ENCODE measurements around the gene GPRIN3. TPM values are rescaled to one million over a fixed set of nuclear protein-coding genes. Genes with fewer than 3 reads are reported as not detected.
"Not testable (repeated sequence)": the region's sequence is repeated elsewhere in the genome, so short reads cannot be mapped to it uniquely, and the experiment has no call there.

GPRIN3 gene
- total RNA-seq, 1 donor from 2014 or later, result 2.1 TPM

DNA sequence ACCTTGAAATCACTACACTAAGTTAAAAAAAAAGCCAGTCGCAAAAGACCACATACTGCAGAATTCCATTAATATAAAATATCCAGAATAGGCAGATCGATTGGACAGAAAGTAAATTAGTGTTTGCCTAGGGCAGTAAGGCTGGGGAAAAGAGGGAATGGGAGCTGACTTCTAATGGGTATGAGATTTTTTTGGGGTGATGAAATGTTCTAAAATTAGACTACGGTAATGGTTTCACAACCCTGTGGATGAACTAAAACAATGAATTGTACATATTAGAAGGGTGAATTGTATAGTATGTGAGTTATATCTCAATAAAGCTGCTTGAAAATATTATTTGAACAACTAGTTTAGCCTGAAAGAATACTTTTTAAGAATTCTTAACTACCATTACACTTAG, 6.7 kb upstream of the GPRIN3 start:
- no peak overlapping the region for H3K27ac ChIP-seq
- intact Hi-C loops (cut with DNase I), result no loop called here
- TF ChIP-seq, protein P1, sequence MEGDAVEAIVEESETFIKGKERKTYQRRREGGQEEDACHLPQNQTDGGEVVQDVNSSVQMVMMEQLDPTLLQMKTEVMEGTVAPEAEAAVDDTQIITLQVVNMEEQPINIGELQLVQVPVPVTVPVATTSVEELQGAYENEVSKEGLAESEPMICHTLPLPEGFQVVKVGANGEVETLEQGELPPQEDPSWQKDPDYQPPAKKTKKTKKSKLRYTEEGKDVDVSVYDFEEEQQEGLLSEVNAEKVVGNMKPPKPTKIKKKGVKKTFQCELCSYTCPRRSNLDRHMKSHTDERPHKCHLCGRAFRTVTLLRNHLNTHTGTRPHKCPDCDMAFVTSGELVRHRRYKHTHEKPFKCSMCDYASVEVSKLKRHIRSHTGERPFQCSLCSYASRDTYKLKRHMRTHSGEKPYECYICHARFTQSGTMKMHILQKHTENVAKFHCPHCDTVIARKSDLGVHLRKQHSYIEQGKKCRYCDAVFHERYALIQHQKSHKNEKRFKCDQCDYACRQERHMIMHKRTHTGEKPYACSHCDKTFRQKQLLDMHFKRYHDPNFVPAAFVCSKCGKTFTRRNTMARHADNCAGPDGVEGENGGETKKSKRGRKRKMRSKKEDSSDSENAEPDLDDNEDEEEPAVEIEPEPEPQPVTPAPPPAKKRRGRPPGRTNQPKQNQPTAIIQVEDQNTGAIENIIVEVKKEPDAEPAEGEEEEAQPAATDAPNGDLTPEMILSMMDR (IDR thresholded peaks at IDR 0.05), result no peak
- no peak overlapping the region for H3K4me3 ChIP-seq
- H3K27me3 ChIP-seq, result no peaks in the 10 kb centered on the region
- no peak for DNase-seq (ENCODE audit: low spot score in 2 of 2)
- H3K4me1 ChIP-seq, result no peaks in the 10 kb centered on the region
- no peaks in the 10 kb centered on the region for H3K9me3 ChIP-seq
- H3K36me3 ChIP-seq, result no peaks in the 10 kb centered on the region

DNA sequence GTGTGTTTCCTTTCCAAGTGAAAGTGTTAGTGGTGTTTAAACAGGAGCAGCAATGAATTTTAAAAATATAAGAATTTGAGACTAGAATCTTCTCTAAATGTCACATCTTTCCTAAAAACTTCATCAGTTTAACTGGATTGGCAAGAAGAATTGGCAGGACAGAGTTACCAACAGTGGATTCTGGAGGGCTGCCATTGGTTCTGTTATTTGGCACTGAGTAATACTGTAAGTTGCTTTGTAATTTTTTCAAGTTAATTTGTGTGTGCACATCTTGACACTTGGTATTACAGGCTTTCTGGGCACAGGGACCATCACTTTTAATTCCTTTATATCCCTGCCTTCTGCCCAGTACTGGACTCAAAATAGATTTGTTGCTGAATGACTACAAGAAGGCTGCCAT, 4.5 kb upstream of the GPRIN3 start:
- no peak for DNase-seq (ENCODE audit: low spot score in 2 of 2)
- Histone ChIP-seq H3K4me3 (no peak overlapping the region), H3K4me1 (no peaks in the 10 kb centered on the region), H3K27ac (no peak overlapping the region), H3K36me3 (no peaks in the 10 kb centered on the region), H3K27me3 (no peaks in the 10 kb centered on the region), H3K9me3 (no peaks in the 10 kb centered on the region)
- TF ChIP-seq, protein P1 (IDR thresholded peaks at IDR 0.05), result no peak
- intact Hi-C loops (cut with DNase I), result no loop called here

DNA sequence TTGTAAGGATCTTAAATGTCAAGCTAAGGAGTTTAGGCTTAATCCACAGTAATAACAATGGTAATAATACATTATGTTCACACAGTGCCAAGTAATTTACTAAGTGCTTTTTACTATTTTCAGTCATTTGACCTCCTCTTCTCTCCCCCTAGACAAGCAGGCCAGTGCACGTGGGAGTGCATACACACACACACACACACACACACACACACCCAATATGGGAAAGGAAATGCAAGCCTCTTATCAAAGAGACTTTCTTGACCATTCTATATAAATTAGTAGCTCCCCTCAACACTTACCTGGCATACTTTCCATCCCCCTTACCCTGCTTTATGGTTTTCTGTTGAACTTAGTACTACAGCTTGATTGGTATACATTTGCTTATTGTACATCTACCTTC, 3.8 kb upstream of the GPRIN3 start:
- intact Hi-C loops (cut with DNase I), result no loop called here
- no peak for DNase-seq (ENCODE audit: low spot score in 2 of 2)
- no peaks in the 10 kb centered on the region for H3K4me1 ChIP-seq
- TF ChIP-seq, protein P1 (IDR thresholded peaks at IDR 0.05), result no peak
- no peaks in the 10 kb centered on the region for H3K27me3 ChIP-seq
- H3K27ac ChIP-seq, result no peak overlapping the region
- H3K9me3 ChIP-seq, result no peaks in the 10 kb centered on the region
- H3K36me3 ChIP-seq, result no peaks in the 10 kb centered on the region
- H3K4me3 ChIP-seq, result no peak overlapping the region

DNA sequence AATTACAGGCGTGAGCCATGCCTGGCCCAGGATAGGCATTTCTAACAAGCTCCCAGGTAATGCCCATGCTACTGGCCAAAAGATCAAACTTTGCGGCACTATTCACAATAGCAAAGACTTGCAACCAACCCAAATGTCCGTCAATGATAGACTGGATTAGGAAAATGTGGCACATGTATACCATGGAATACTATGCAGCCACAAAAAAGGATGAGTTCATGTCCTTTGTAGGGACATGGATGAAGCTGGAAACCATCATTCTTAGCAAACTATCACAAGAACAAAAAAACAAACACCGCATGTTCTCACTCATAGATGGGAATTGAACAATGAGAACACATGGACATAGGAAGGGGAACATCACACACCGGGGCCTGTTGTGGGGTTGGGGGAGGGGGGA, 1.6 kb upstream of the GPRIN3 start:
- H3K27me3 ChIP-seq; H3K36me3 ChIP-seq; intact Hi-C loops (cut with DNase I); H3K27ac ChIP-seq; H3K4me3 ChIP-seq; DNase-seq (ENCODE audit: low spot score in 2 of 2); H3K4me1 ChIP-seq; H3K9me3 ChIP-seq: not testable (repeated sequence)

DNA sequence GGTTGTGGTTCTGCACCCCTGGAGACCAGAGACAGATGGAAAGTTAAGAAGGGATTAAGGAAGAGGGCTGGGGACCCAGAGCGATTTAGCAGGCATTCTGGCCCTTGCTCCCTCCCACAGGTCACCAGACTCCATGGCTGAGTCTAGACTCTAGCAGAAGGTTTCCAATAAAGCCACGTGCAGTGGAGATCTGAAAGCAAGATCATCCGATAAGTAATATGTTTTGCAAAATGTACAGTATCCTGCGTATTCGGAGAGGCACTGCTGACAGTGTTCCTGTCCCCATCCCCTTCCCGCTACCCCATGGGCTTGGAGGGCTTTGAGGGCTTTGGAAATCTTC, 531 bp upstream of the GPRIN3 start:
- Histone ChIP-seq H3K36me3 (no peaks in the 10 kb centered on the region), H3K27ac (no peak overlapping the region)

DNA sequence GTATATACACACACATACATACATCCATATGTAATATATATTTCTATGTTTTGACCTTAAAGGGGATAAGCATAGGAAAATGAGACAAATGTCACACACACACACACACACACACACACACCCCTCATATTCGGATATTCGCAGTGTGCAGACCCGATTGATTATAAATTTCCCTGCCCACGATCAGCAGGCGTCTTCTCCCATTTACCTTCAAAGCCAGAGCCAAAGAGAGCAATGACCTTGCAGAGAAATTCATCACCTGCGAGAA, 488 bp downstream of the GPRIN3 start:
- Histone ChIP-seq H3K27ac (peak overlapping the region in 1 of 2 donors; percentile 11), H3K4me3 (peak overlapping the region; percentile 67 to 79), H3K4me1 (no peaks in the 10 kb centered on the region), H3K9me3 (no peaks in the 10 kb centered on the region), H3K27me3 (no peaks in the 10 kb centered on the region), H3K36me3 (no peaks in the 10 kb centered on the region)
- DNase-seq (ENCODE audit: low spot score in 2 of 2), result no peak
- TF ChIP-seq, protein P1 (IDR thresholded peaks at IDR 0.05), result no peak
- intact Hi-C loops (cut with DNase I), result no loop called here

More for the DNA sequence above, 531 bp upstream of the GPRIN3 start:
- intact Hi-C loops (cut with DNase I), result no loop called here
- Histone ChIP-seq H3K4me1 (no peaks in the 10 kb centered on the region), H3K27me3 (no peaks in the 10 kb centered on the region), H3K9me3 (no peaks in the 10 kb centered on the region), H3K4me3 (peak overlapping the region; percentile 67 to 79)
- DNase-seq (ENCODE audit: low spot score in 2 of 2), result no peak
- TF ChIP-seq, protein P1 (IDR thresholded peaks at IDR 0.05), result no peak

Data from ascending aorta (tissue), 2 donors.